Activated CD8-positive, alpha-beta memory T cell treated with anti-CD3 and anti-CD28 coated beads, Interleukin-2, amount 50 U/mL, for 1 hour (primary cell): ENCODE results near the gene STK4.

Experiments used
- DNase-seq: peaks from one replicate; pipeline ENCODE4 v3.0.0-alpha.2; 2020; ENCODE audit errors: extremely low read depth

STK4 gene

DNA sequence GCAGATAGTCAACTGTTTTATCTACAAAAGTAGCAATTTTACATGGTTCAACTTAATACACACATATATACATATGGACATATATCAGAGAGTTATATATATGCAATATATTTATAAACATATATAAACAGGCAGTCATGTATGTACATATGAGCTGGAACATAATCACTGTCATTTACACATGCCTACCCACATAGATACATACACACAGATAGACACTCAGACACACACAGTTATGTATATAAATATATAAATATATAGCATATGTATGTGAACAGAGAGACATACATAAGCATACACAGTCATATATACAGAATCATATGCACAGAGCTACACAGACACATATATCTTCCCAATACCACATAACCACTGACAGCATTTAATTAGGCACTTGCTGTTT, 146.4 kb downstream of the STK4 start:
- no peak for DNase-seq

DNA sequence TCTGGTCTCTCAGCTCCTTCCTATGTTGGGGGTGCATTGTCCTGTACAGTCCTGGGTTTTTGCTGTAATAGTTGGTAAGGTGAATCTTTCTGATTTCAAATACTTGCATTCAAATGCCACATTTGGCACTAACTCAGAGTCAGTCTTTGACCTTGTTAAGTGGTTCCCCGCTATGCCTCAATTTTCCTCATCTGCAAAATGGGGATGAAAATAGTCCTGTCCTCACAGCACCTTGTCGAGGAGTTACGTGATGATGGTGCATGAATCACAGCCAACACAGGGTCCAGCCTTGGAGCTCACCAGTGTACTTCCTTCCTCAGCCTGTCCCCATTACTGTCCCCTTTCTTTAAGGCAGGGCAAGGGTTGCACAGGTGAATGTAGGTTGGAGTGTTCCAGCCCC, 147.6 kb downstream of the STK4 start:
- no peak for DNase-seq

DNA sequence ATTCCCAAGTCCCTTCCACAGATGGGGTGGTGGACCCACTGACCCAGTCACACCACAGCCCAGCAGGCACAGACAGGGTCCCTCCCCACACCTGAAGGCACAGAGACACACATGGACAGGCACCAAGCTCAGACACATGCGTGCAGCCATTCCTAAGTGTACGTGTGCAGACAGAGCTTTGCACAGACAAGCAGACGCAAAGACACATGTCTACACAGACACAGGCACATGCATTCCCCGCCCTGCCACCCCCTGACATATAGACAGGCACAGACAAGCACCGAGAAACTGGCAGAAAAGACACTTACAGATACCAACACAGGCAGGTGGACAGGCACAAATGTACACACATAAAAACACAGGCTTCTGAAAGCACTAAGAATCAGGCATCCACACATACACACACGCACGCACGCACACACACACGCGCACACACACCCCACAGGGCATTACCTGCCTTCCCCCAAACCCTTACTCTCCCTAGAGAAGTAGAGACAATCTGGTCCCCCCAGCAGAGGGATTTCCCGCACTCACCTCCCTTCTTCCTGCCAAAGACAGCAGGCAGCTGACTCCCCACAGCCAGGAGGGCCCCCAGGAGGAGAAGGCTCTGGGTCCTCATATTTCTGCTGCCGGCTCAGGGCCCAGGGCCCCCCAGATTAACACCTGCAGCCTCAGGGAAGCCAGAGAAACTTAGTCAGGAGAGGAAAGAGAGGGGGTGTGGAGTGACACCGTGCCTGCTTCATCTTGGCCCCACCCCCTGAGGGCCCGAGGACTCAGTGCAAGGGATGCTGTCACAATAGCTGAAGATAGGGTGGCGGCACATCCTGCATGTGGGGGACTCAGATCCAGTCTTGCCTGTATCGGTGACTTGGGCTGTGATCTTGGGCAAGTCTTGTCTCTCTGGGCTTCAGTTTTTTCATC, 148.4 kb downstream of the STK4 start, which contains the start of gene WFDC5:
Gene WFDC5, minus strand, starts transcription at position 710 of the 921 bp plus-strand sequence. Its CDS starts 91 bp downstream, at position 619.
- DNase-seq, result no peak

DNA sequence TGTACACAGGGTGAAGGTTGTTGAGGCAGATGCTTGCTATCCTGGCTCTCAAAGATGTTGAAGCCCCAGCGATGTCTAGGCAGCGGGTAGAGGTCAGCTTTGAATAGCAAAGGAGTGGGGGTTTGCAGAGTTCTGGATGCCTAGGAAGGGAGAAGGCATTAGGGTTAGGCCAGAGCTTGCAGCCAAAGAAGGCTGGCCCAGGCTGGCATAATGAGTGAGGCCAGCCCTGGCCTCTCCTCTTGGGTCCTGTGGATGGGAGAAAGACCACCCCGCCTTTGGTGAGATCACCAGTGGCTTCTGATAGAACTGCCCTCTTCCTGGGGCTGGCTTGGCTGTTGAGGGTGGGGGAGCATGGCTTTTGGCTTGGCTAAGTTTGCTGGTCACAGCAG, 149.1 kb downstream of the STK4 start:
- DNase-seq, result no peak

DNA sequence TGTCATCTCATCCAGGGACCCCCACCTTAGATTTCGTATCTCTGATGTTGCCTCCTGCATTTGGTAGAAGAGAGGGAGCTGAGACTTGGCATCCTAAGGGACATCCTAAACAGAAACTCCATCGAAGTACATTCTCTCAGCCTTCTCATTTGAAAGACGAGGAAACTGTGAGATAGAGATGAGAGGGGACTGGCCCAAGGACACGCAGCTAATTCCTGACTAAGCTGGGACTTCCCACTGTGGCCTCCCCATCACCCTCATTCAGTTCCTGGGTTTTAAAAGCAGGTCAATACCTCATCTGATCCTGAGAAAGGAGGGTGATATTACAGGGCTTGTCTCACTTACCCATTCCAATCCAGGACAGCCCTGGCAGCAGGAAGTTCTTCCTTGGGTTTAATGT, 149.5 kb downstream of the STK4 start:
- no peak for DNase-seq

DNA sequence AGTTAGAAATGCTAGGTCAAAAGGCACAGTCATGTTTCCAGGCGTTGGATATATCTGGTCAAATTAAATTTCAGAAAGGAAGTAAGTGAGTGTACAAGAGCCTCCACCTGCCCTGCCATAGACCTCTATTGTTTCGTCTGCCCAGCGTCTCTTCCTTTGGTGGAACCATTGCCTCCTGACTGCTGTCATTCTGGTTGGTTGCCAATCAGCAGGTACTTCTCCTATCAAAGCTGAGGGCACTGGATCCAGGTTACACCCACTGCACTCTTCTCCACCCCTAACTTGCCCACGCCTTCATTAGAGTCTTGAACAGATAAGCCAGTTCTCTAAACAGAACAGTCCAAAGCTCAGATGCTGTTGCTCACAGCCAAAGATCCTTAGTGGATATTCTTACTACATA, 151.3 kb downstream of the STK4 start:
- no peak for DNase-seq

DNA sequence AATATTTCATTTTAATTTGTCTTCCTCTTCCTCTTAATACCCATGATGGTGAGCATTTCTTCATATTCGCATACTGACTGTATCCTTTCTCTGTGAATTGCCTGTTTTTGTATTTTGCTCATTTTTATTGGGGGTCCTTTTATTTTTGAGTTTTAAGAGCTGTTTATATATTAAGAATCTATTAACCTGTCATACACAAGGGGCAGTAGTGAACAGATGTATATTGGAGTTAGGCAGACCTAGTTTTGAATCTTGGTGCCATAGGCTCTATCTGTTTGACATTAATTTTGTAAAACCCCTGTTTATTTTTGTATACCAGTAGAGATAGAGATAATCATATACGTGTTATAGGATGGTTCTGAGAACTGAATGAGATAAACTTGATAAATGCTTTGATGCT, 151.7 kb downstream of the STK4 start:
- DNase-seq, result no peak

DNA sequence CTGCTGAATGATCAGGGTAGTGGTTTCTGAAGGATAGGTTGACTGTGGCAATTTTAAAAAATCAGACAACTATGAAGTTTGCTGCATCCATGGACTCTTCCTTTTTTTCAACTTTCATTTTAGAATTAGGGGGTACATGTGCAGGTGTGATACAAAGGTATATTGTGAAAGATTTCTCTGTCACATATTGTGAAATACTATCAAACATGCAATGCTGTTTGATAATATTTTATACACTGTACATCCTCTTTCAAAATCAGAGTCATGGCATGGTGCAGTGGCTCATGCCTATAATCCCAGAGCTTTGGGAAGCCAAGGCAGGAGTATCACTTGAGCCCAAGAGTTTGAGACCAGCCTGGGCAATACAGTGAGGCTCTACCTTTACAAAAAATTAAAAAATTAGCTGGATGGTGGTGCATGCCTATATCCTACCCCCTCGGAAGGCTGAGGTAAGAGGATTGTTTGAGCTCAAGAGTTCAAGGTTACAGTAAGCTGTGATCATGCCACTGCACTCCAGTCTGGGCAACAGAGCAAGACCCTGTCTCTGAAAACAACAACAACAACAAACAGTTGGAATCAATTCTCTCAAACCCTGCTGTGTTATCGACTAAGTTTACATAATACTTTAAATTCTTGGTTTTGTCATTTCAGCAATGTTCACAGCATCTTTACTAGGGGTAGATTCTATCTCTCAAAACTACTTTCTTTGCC, 153.4 kb downstream of the STK4 start:
- no peak for DNase-seq

DNA sequence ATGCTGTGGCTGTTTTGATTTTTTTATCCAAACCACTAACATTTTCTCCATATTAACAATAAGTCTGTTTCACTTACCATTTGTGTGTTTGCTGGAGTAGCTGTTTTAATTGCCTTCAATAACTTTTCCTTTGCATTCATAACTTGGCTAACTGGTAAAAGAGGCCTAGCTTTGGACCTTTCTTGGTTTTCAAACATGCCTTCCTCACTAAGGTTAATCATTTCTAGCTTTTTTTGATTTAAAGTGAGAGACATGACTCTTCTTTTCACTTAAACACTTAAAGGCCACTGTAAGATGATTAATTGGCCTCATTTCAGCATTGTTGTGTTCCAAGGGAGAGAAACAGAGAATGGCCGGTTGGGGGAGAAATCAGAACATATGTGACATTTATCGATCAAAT, 155.1 kb downstream of the STK4 start:
- DNase-seq, result no peak

DNA sequence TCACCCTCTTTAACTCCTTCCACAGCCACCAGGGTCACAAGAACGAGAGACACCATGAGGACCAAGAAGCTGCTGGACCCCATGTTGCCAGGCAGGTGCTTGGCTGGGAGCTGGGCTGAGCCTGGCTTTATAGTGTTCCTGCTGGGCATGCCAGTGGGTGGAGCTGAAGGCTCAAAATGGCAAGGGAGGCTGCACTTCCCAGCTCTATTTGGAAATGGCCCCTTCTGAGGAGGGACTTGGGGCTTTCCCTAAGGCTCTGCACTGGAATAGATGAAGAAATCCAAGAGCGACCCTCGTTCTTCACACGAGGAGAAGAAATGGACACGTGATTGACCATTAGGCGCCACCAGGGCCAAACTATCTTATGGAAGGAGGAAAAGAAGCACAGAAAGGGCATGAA, 158.1 kb downstream of the STK4 start, which contains the start of gene WFDC12:
Gene WFDC12, minus strand, starts transcription at position 101 of the 400 bp plus-strand sequence. Its CDS starts 18 bp downstream, at position 83.
- DNase-seq, result no peak

DNA sequence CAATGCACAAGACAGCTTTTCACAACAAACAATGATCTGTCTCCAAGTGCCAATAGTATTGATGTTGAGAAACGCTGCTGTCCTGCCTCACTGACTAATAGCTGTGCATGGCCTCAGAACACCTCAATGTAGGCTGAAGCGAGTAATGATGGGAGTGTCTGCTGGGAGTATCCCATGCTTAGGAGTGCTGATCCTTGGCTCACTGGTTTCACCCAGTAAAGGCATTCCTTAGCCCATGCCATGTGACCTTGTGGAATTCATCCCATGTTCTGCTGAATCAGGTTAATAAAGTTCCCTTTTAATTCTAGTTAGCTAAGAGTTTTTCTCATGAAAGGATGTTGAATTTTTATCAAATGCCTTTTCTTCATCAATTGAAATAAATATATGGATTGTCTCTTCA, 161.8 kb downstream of the STK4 start:
- no peak for DNase-seq
